GM12878 (cell line): ENCODE results near the gene SPEM2. TPM values are rescaled to one million over a fixed set of nuclear protein-coding genes. Genes with fewer than 3 reads are reported as not detected.

Experiments
- ATAC-seq: fragments of 200-7000 bp; cut with Tn5 transposase; 3 replicates; pipeline ENCODE4 v1.9.1; 2020; ENCODE audit warnings: mild to moderate bottlenecking, moderate library complexity
- BruUV-seq: library from RNA; stranded (reverse); fragments of 400-500 nt; replicated peaks from 2 replicates; lab custom pipeline; 2021; lab: Mats Ljungman, UMichigan
- CTCF ChIA-PET: fragments of 300-600 bp; sonication (Branson Sonifier 250); formaldehyde crosslinking; extraction: SDS; loops from one replicate; lab custom pipeline; 2021; ENCODE audit warnings: inconsistent platforms; lab: Yijun Ruan, JAX
- POLR2A ChIA-PET: fragments of 350-600 bp; formaldehyde crosslinking; extraction: SDS; loops from one replicate; lab custom pipeline; 2021; ENCODE audit warnings: inconsistent platforms; lab: Charles Lee
- RAD21 ChIA-PET: fragments of 300-600 bp; sonication (Branson Sonifier 250); formaldehyde crosslinking; loops from one replicate; lab custom pipeline; 2023; ENCODE audit warnings: antibody characterized with exemption; ENCODE audit not compliant: unreplicated experiment; lab: Charles Lee
- SMC1A ChIA-PET: fragments of 300-600 bp; sonication (Branson Sonifier 250); formaldehyde crosslinking; loops from one replicate; lab custom pipeline; 2023; ENCODE audit not compliant: unreplicated experiment, uncharacterized antibody; lab: Charles Lee
- DNase-seq: peaks from one replicate; pipeline ENCODE4 v3.0.0-alpha.2; 2011; ENCODE audit warnings: low read depth, low spot score
- FAIRE-seq: peaks from 3 replicates; lab custom pipeline; 2011; peaks lifted over from hg19 to GRCh38; lab: Jason Lieb, UNC
- H2AFZ ChIP-seq: 2 replicates; pipeline ENCODE4 v1.6.0; 2011; ENCODE audit warnings: low read depth, low read length, control low read depth; ENCODE audit not compliant: control insufficient read depth
- H3K27ac ChIP-seq: 2 replicates; pipeline ENCODE4 v1.5.1; 2011; ENCODE audit warnings: control low read depth; ENCODE audit not compliant: control insufficient read depth, insufficient read depth
- H3K27me3 ChIP-seq, 2 experiments: replicated peaks in 1 of 2; 2 replicates each; pipeline versions ENCODE4 v1.6.0 to v1.6.1; 2011; ENCODE audit warnings: low read length in 1 of 2; ENCODE audit not compliant: control insufficient read depth in 2 of 2, insufficient read depth in 2 of 2
- H3K36me3 ChIP-seq, 2 experiments: 2 replicates each; pipeline ENCODE4 v1.5.1; 2011; ENCODE audit warnings: low read length in 1 of 2; ENCODE audit not compliant: control insufficient read depth in 2 of 2, insufficient read depth in 2 of 2
- H3K4me1 ChIP-seq: 2 replicates; pipeline ENCODE4 v1.6.1; 2011; ENCODE audit warnings: mild to moderate bottlenecking, low read length, moderate library complexity, mixed read lengths; ENCODE audit not compliant: control insufficient read depth, insufficient read depth
- H3K4me2 ChIP-seq: 2 replicates; pipeline ENCODE4 v1.6.0; 2011; ENCODE audit warnings: control low read depth; ENCODE audit not compliant: control insufficient read depth, insufficient read depth
- H3K4me3 ChIP-seq: fragments of 200-600 bp; sonication (generic); 2 replicates; pipeline ENCODE4 v1.5.1; 2016
- H3K79me2 ChIP-seq: 2 replicates; pipeline ENCODE4 v1.6.0; 2011; ENCODE audit warnings: low read length; ENCODE audit not compliant: control insufficient read depth, insufficient read depth
- H3K9ac ChIP-seq: 2 replicates; pipeline ENCODE4 v1.8.0; 2011; ENCODE audit warnings: low read length, control low read depth, mixed read lengths; ENCODE audit not compliant: control insufficient read depth, insufficient read depth
- H3K9me3 ChIP-seq: replicated peaks from 3 replicates; pipeline ENCODE4 v1.5.1; 2011; ENCODE audit warnings: mild to moderate bottlenecking, low read length; ENCODE audit not compliant: control insufficient read depth, insufficient read depth
- H4K20me1 ChIP-seq: 2 replicates; pipeline ENCODE4 v1.6.0; 2011; ENCODE audit not compliant: control insufficient read depth, insufficient read depth
- BHLHE40 ChIP-seq, 2 experiments: fragments of 450-650 bp in 1 of 2; IDR thresholded peaks; 2 replicates each; pipeline ENCODE4 v1.6.1; 2011 to 2017; ENCODE audit warnings: low read depth in 2 of 2, borderline replicate concordance in 1 of 2, improper control_type of control experiment in 1 of 2, low read length in 1 of 2, mild to moderate bottlenecking in 1 of 2
- HDGF ChIP-seq: fragments of 450-650 bp; IDR thresholded peaks from 2 replicates; pipeline ENCODE4 v1.6.1; 2016; ENCODE audit warnings: antibody characterized with exemption
- KLF5 ChIP-seq: fragments of 450-650 bp; IDR thresholded peaks from 2 replicates; pipeline ENCODE4 v1.6.1; 2014; ENCODE audit warnings: mild to moderate bottlenecking; ENCODE audit not compliant: partially characterized antibody
- MTA3 ChIP-seq: IDR thresholded peaks from 2 replicates; pipeline ENCODE4 v1.6.1; 2012; ENCODE audit warnings: low read length, inconsistent platforms, borderline replicate concordance
- PRDM15 ChIP-seq: fragments of 450-650 bp; formaldehyde crosslinking; IDR thresholded peaks from 2 replicates; pipeline ENCODE4 v1.4.0; 2020; ENCODE audit warnings: mild to moderate bottlenecking, moderate library complexity
- WGBS: methylation state at CpG from one replicate; pipeline ENCODE4 v1.1.6; 2016; ENCODE audit warnings: low lambda C conversion rate; ENCODE audit not compliant: insufficient replicate concordance, insufficient coverage; ENCODE audit errors: missing lambda C conversion rate; 5-methylcytosine and 5-hydroxymethylcytosine counted together
- in situ Hi-C: fragments of 300-500 bp; cut with MboI; formaldehyde crosslinking; loops from 9 replicates; pipeline ENCODE4 v1.14.3; 2018; ENCODE audit warnings: mixed read lengths
- intact Hi-C: fragments of 100-400 bp; cut with micrococcal nuclease; formaldehyde crosslinking; loops from one replicate; pipeline ENCODE4 v1.14.2; 2022; ENCODE audit not compliant: unreplicated experiment
- polyA plus RNA-seq, 11 experiments: library from polyadenylated mRNA; depleted of rRNA in 4 of 11; unstranded in 6 of 11; stranded (reverse) in 5 of 11; fragments of >200 nt; fragmentation: Nextera tagmentation in 4 of 11; fragmentation: Illumina TruSeq in 1 of 11; extraction: Ambion mirVana in 4 of 11; extraction: Trizol in 1 of 11; gene quantifications; 1 replicate in 1 of 11; 2 replicates in 10 of 11; pipeline versions ENCODE4 v1.2.1 to v1.2.3, GENCODE V29; 2011 to 2016; ENCODE audit warnings: inconsistent platforms in 2 of 11, missing spikeins in 2 of 11, low read depth in 1 of 11
- total RNA-seq, 4 experiments: library from RNA; depleted of rRNA in 3 of 4; stranded (reverse); fragments of >200 nt in 3 of 4; fragmentation: Illumina TruSeq in 1 of 4; extraction: Trizol in 1 of 4; gene quantifications; 2 replicates each; pipeline versions ENCODE4 v1.2.1 to v1.2.3, GENCODE V29; 2013 to 2021

The SPEM2 gene
- total and polyA plus RNA-seq, 10 of the 15 experiments (the other 5 are each of a cell fraction or from before 2014, with no cell fraction given): not detected

GRCh38 chr17:7410634-7411426 is 14.6 kb upstream of the SPEM2 start:
- Histone ChIP-seq H3K79me2 (no peaks in the 10 kb centered on the region), H3K27me3 (peaks cover 0 to 2% of the 10 kb centered on the region in 2 experiments; a peak in 3 of 4 replicates), H3K36me3 (no peaks in the 10 kb centered on the region), H2AFZ (no peak overlapping the region), H3K4me2 (no peak overlapping the region), H3K9ac (no peak overlapping the region), H3K27ac (no peak overlapping the region), H4K20me1 (no peaks in the 10 kb centered on the region), H3K4me1 (no peaks in the 10 kb centered on the region), H3K4me3 (no peak overlapping the region), H3K9me3 (no peaks in the 10 kb centered on the region)
- no peak for DNase-seq
- in situ Hi-C loops (no loop called here), intact Hi-C loops (no loop called here)
- no TSS peak for BruUV-seq
- SMC1A ChIA-PET: no interaction called here
- RAD21 ChIA-PET: no interaction called here
- ATAC-seq: no peak
- POLR2A ChIA-PET: no interaction called here
- 53% methylated on average over 25 of the region's 25 CpGs for WGBS
- CTCF ChIA-PET: no interaction called here
- peak in 1 of 2 experiments; percentile 65; a peak in 2 of 4 replicates for TF ChIP-seq BHLHE40 (IDR thresholded peaks at IDR 0.05; ENCODE audit: borderline replicate concordance in 1 of 2, low read depth in 2 of 2, low read length in 1 of 2)
- TF ChIP-seq HDGF: no peak
- no peak for FAIRE-seq

GRCh38 chr17:7411427-7411750 is 14.0 kb upstream of the SPEM2 start:
- H3K79me2 ChIP-seq: no peaks in the 10 kb centered on the region
- H3K27ac ChIP-seq: no peak overlapping the region
- 51% methylated on average over 6 of the region's 8 CpGs for WGBS
- RAD21 ChIA-PET: no interaction called here
- no TSS peak for BruUV-seq
- no peaks in the 10 kb centered on the region for H3K9me3 ChIP-seq
- no peak overlapping the region for H2AFZ ChIP-seq
- no peak overlapping the region for H3K4me3 ChIP-seq
- H3K36me3 ChIP-seq: no peaks in the 10 kb centered on the region
- no peak for ATAC-seq
- POLR2A ChIA-PET: no interaction called here
- SMC1A ChIA-PET: no interaction called here
- H3K4me1 ChIP-seq: no peaks in the 10 kb centered on the region
- CTCF ChIA-PET: no interaction called here
- no peaks in the 10 kb centered on the region for H4K20me1 ChIP-seq
- in situ Hi-C loops: no loop called here
- H3K4me2 ChIP-seq: no peak overlapping the region
- intact Hi-C loops: no loop called here
- no peaks in the 10 kb centered on the region; a peak in 2 of 4 replicates for H3K27me3 ChIP-seq
- no peak for FAIRE-seq
- H3K9ac ChIP-seq: no peak overlapping the region
- no peak for DNase-seq
- TF ChIP-seq PRDM15 (CRISPR knock-in tag): no peak
- TF ChIP-seq KLF5: no peak
- TF ChIP-seq MTA3: no peak
- TF ChIP-seq, all 136 proteins: peak for 0
